A549 treated with RU486 at 1 μM for 4 hours (cell line): ENCODE measurements around the gene SYNGAP1. TPM values are rescaled to one million over a fixed set of nuclear protein-coding genes. Genes with fewer than 3 reads are reported as not detected.

ENCODE experiments used
- total RNA-seq: library from RNA; stranded (reverse); fragments of 200-300 nt; extraction: Qiagen RNA extraction; gene quantifications from 5 replicates; pipeline ENCODE4 v1.2.3, GENCODE V29; 2022; ENCODE audit warnings: low read depth

The SYNGAP1 gene
- total RNA-seq = 3.5 to 7.9 TPM (median 4.8 TPM) in 5 replicates

DNA sequence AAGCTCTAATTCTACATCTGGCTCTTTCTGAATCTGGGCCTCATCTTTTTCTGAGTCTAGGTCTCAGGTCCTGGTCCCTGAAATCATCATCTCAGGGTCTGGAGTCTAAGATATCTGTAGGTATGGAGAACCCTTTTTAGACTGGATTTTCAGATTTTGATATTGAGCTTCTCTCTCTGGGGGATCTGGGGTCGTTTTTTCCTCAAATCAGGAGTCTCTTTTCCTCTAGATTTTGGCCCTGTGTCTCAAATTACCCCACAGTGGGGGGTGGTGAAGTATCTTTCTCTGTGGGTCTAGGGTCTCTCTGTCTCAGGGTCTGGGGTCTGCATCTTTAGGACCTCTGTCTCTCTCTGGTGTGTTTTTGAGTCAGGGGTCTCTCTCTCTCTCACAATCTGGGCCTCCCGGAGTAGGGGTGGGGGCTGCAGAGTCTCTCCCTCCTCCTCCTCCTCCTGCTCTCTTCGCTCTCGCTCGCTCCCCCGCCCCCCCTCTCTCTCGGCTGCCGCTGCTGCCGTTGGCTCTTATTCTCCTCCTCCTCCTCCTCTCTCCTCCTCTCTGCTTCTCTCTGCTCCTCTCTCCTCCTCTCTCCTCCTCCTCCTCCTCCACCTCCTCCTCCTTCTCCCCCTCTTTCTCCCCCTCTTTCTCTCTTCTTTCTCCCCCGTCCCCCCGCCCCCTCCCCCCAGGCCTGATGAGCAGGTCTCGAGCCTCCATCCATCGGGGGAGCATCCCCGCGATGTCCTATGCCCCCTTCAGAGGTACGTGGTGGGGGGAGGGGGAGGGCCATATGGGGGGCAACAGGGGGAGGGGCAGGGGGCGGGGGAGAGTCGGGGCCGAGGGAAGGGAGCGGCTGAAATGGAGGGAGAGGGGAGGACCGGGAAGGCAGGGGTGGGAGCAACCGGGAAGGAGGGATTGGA lies at the start of gene SYNGAP1:
Gene SYNGAP1 (plus strand): TSS at position 486 of the 911 bp plus-strand sequence. CDS start 200 bp downstream, at position 686.

DNA sequence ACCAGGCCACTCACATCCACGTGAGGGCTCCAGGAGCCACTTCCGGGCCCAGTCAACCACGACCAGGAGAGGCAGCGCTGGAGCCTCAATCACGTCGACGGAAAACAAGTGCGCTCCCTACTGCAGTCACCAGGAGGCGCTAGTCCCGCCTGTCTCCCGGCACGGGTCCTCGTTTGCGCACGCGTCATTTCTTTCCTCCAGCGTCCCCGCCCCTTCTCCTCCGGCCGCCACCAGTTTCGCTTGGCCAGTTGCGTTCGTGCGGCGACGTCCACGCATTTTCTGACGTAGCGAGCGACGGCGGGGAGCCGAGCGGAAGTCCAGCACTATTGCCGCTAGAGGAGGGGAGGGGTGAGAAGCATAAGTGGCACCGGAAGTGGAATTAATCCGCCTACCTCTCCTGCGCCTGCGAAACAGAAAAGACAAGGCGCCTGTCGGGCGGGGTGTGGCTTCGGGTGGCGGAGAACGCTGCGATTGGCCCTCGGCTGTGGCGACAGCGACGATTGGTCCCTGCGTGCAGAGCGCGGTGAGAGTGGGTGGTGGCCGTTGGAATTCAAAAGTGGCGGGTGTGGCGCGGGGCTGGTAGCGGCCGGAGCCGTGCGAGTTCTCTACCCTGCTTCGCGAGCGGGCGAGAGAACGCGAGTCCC lies 28.5 kb upstream of the SYNGAP1 start, which contains the start of gene KIFC1:
Gene KIFC1 (plus strand): TSS at position 546 of the 644 bp plus-strand sequence. CDS start 163 bp downstream, outside the sequence.

DNA sequence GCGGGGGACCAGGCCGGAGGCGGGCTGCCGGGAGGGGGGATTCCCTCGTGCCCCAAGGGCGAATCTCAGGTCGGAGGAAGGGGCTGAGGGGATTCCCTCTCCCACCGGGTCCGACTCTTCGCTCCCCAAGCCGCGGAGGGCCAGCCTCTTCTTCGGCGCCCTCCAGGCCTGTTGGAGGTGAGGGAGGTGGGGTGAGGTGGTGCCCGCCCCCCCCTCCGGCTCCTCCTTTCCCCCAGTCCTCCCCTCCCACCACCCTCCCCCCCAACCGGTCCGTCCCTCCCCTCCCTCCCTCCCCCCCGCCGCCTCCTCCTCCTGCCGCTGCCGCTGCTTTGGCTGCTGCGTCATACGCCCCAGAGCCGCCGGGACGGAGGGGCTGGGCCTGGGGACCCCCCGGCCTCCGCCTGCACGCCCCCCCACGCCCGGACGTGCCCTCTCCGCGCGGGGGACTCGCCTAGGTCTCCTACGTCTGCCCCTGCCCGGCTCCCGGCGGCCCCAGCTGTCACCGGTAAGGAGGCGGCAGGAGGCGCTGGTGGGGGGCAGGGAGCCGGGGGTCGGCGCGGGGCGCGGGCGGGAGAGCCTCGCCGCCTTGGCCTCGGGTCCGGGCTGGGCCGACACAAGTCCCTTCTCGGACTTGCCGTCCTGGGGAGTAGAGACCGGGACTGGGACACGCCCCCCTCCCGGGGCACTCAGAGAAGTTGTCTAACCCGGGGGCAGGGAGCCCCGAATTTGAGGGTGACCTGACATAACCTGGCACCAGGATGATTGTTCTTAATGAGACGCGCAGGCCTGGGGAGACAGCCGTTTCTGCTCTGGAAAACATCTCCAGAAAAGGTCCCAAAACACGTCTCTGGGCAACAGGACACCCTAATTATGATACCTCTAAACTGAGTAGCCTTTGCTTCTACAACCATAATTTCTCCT lies 8.9 kb upstream of the SYNGAP1 start, which contains the start of gene PHF1:
Gene PHF1 (plus strand): TSS at position 304 of the 921 bp plus-strand sequence. CDS start 1,250 bp downstream, outside the sequence.

DNA sequence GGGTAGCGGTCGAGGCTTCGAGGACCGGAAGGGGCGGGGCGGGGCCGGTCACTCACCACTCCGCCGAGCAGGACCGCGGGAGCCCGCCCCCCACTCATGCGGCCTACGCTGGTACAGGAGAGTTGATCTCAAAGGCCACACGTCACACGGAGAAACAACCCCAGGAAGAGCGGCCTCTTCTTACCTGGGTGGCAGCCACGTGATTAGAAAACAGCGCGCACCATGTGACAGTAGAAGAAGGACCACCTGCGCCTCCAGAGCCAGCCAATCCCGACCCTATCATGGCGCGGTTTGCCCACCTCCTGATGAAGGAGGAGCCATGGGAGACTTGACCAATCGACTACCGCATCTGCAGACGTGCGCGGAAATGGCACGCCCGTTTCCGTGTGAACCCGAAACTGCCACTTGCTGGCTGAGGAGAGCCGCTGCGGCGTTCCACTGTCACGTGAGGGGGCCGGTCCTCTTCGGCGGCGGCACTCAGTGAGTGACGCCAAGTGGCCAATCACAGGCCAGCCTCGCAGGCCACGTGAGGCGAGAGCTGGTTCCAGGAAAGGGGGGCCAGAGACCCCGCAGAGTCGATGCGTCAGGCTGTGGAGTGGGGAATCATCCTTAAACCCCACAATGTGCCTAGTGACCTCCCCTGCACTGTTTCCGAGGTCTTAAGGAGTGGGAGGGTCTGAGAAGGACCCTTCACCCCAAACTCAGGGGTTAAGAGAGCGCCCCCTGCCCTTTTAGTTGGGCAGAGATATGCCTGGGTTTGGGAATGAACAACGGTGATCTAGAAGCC lies 1.8 kb upstream of the SYNGAP1 start, which contains the start of gene CUTA:
Gene CUTA (minus strand): TSS at position 205 of the 787 bp plus-strand sequence. CDS start 107 bp downstream, at position 98.

DNA sequence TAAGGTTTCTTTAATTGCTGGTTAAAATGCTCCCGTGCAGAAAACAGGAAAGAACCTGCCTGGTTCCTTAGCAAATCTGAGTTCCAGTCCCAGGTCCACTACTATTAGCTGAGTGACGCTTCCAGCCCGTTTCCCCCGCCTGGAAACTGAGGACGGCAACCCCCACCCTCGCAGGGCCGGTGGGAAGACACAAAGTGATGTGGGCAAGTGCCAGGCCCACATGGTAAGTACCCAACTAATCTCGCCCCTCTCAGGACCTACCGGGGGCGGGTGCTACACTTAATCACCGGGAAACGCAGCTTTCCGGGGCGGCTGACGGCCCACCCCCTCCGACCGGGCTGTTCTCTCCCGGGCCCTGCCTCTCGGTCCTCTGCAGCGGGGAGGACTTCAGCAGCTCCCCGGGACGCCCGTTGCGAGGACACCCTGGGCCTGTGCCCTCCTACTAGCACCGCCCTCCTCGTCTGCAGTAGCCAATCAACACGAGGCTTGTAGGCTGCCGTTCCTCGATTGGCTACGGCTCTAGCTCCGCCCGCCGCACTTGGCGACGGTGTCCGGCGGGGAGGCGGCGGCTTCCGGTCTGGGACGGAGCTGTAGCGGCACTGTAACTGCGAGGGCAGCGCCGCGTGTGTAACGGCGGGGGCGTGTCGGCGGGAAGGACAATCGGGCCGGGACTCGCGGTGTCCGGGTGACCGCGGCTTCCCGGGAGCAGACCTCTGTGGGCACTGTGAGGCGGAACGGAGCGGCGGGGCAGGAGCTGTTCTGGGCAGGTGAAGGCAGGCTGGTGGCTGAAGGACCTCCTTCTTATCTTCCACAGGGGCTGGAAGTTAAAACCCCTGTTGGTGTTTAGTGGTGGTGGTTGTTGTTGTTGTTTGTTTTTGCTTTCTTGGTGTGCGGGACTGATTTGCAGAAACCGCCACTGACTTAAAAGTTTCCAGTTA lies 34.4 kb downstream of the SYNGAP1 start, which contains the start of gene ZBTB9:
Gene ZBTB9 (plus strand): TSS at position 568 of the 938 bp plus-strand sequence. CDS start 525 bp downstream, outside the sequence.

Other genes with a start within 250 kb of the SYNGAP1 start
- 0.37 to 1.3 TPM (median 0.90 TPM) in 5 replicates for gene COL11A2, start 227.6 kb upstream of the SYNGAP1 start, total RNA-seq
- gene RXRB, start 219.4 kb upstream of the SYNGAP1 start, total RNA-seq = 15.5 to 21.7 TPM (median 20.6 TPM) in 5 replicates
- gene SLC39A7, start 219.2 kb upstream of the SYNGAP1 start, total RNA-seq = 111 to 121 TPM (median 118 TPM) in 5 replicates
- 11.0 to 16.7 TPM (median 15.5 TPM) in 5 replicates for gene HSD17B8, start 215.4 kb upstream of the SYNGAP1 start, total RNA-seq
- 19.8 to 28.2 TPM (median 25.6 TPM) in 5 replicates for gene RING1, start 211.6 kb upstream of the SYNGAP1 start, total RNA-seq
- gene VPS52, start 148.2 kb upstream of the SYNGAP1 start, total RNA-seq = 15.8 to 18.0 TPM (median 16.9 TPM) in 5 replicates
- 2,467 to 2,823 TPM (median 2,760 TPM) in 5 replicates for gene RPS18, start 148.0 kb upstream of the SYNGAP1 start, total RNA-seq
- gene B3GALT4, start 142.9 kb upstream of the SYNGAP1 start, total RNA-seq = 0.30 to 0.75 TPM (median 0.53 TPM) in 5 replicates
- gene WDR46, start 130.8 kb upstream of the SYNGAP1 start, total RNA-seq = 53.2 to 66.0 TPM (median 58.6 TPM) in 5 replicates
- gene PFDN6, start 130.5 kb upstream of the SYNGAP1 start, total RNA-seq = 102 to 132 TPM (median 118 TPM) in 5 replicates
- 11.0 to 13.8 TPM (median 13.4 TPM) in 5 replicates for gene RGL2, start 121.1 kb upstream of the SYNGAP1 start, total RNA-seq
- gene TAPBP, start 106.0 kb upstream of the SYNGAP1 start, total RNA-seq = 35.9 to 44.9 TPM (median 39.4 TPM) in 5 replicates
- gene ZBTB22, start 102.3 kb upstream of the SYNGAP1 start, total RNA-seq = 2.8 to 4.1 TPM (median 3.2 TPM) in 5 replicates
- 39.9 to 42.5 TPM (median 41.0 TPM) in 5 replicates for gene DAXX, start 97.1 kb upstream of the SYNGAP1 start, total RNA-seq
- gene KIFC1, start 28.2 kb upstream of the SYNGAP1 start, total RNA-seq = 38.6 to 46.1 TPM (median 44.5 TPM) in 5 replicates
- gene PHF1, start 9.1 kb upstream of the SYNGAP1 start, total RNA-seq = 12.7 to 17.4 TPM (median 16.2 TPM) in 5 replicates
- 161 to 229 TPM (median 209 TPM) in 5 replicates for gene CUTA, start 2.0 kb upstream of the SYNGAP1 start, total RNA-seq
- 10.3 to 12.6 TPM (median 12.2 TPM) in 5 replicates for gene ZBTB9, start 34.5 kb downstream of the SYNGAP1 start, total RNA-seq
- 31.0 to 41.1 TPM (median 37.1 TPM) in 5 replicates for gene BAK1, start 160.2 kb downstream of the SYNGAP1 start, total RNA-seq
- gene ITPR3, start 201.3 kb downstream of the SYNGAP1 start, total RNA-seq = 30.2 to 44.3 TPM (median 36.9 TPM) in 5 replicates